HEK293T (cell line): ENCODE data around the gene NRG4.

Source experiments
- CTBP1 ChIP-seq: fragments of 450-650 bp; IDR thresholded peaks from 2 replicates; pipeline ENCODE4 v1.6.1; 2016; ENCODE audit warnings: borderline replicate concordance
- ELF4 ChIP-seq: fragments of 450-650 bp; IDR thresholded peaks from 2 replicates; pipeline ENCODE4 v1.6.1; 2017; ENCODE audit warnings: antibody characterized with exemption
- FOXM1 ChIP-seq: fragments of 450-650 bp; IDR thresholded peaks from 2 replicates; pipeline ENCODE4 v1.6.1; 2017; ENCODE audit warnings: mild to moderate bottlenecking, borderline replicate concordance
- HDGF ChIP-seq: fragments of 450-650 bp; IDR thresholded peaks from 2 replicates; pipeline ENCODE4 v1.6.1; 2017; ENCODE audit warnings: antibody characterized with exemption, borderline replicate concordance
- L3MBTL2 ChIP-seq: fragments of 450-650 bp; conservative IDR thresholded peaks from 2 replicates; pipeline ENCODE4 v1.6.1; 2016; ENCODE audit warnings: mild to moderate bottlenecking
- LEF1 ChIP-seq: fragments of 450-650 bp; IDR thresholded peaks from 2 replicates; pipeline ENCODE4 v1.6.1; 2017; ENCODE audit warnings: mild to moderate bottlenecking, borderline replicate concordance
- NFRKB ChIP-seq: fragments of 450-650 bp; IDR thresholded peaks from 2 replicates; pipeline ENCODE4 v1.6.1; 2016; ENCODE audit warnings: mild to moderate bottlenecking, moderate library complexity
- SP1 ChIP-seq: fragments of 450-650 bp; IDR thresholded peaks from 2 replicates; pipeline ENCODE4 v1.6.1; 2017
- SUZ12 ChIP-seq: fragments of 450-650 bp; IDR thresholded peaks from 2 replicates; pipeline ENCODE4 v1.6.1; 2016; ENCODE audit warnings: mild to moderate bottlenecking
- TARDBP ChIP-seq: fragments of 450-650 bp; IDR thresholded peaks from 2 replicates; pipeline ENCODE4 v1.6.1; 2016
- ZNF384 ChIP-seq: fragments of 450-650 bp; IDR thresholded peaks from 2 replicates; pipeline ENCODE4 v1.6.1; 2016
- TF ChIP-seq, protein P1 (sequence below): fragments of 450-650 bp; IDR thresholded peaks from 2 replicates; pipeline ENCODE4 v1.6.1; 2016

DNA sequence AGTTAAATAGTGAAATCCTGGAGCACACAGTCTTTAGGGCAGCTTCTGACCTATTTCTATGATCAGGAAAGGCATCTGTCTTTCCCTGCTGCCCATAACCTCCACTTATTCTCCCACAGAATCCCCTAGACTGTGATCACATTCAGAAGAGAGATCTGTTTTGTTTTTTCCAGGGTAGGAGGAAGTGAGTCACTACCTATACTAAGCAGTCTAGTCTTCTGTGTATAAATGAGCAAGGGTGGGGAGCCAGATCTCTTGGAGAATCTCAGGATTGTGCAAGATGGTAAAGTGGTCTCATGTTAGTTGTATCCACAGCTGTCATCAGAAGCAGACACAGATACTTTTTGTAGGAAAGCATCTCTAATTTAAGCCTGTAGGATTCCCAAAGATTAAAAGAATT is 120.3 kb downstream of the NRG4 start:
- TF ChIP-seq, protein P1, sequence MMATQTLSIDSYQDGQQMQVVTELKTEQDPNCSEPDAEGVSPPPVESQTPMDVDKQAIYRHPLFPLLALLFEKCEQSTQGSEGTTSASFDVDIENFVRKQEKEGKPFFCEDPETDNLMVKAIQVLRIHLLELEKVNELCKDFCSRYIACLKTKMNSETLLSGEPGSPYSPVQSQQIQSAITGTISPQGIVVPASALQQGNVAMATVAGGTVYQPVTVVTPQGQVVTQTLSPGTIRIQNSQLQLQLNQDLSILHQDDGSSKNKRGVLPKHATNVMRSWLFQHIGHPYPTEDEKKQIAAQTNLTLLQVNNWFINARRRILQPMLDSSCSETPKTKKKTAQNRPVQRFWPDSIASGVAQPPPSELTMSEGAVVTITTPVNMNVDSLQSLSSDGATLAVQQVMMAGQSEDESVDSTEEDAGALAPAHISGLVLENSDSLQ = no peak
- TF ChIP-seq FOXM1 = no peak
- no peak for TF ChIP-seq SUZ12
- TF ChIP-seq CTBP1 = no peak
- no peak for TF ChIP-seq SP1
- TF ChIP-seq NFRKB = no peak
- no peak for TF ChIP-seq HDGF
- TF ChIP-seq LEF1 = no peak
- TF ChIP-seq L3MBTL2 = no peak
- TF ChIP-seq TARDBP = no peak
- TF ChIP-seq ZNF384 = no peak
- TF ChIP-seq ELF4 = no peak
